Type B pancreatic cell (in vitro differentiated cells): ENCODE data around the gene SLC6A2. TPM values are rescaled to one million over a fixed set of nuclear protein-coding genes. Genes with fewer than 3 reads are reported as not detected.

Experiments used
- DNase-seq: peaks from one replicate; pipeline ENCODE4 v3.0.0; 2021; ENCODE audit warnings: mixed read lengths; ENCODE audit not compliant: unreplicated experiment; ENCODE audit errors: extremely low spot score
- H3K27ac Mint-ChIP-seq: 2 replicates; pipeline ENCODE4 v1.8.0; 2021; ENCODE audit warnings: mild to moderate bottlenecking, mixed read lengths
- H3K27me3 Mint-ChIP-seq: 2 replicates; pipeline ENCODE4 v1.8.0; 2021; ENCODE audit warnings: mixed read lengths
- H3K36me3 Mint-ChIP-seq: 2 replicates; pipeline ENCODE4 v1.8.0; 2021; ENCODE audit warnings: mixed read lengths
- H3K4me1 Mint-ChIP-seq: one replicate; pipeline ENCODE4 v1.8.0; 2021; ENCODE audit warnings: mixed read lengths; ENCODE audit not compliant: unreplicated experiment
- H3K4me3 Mint-ChIP-seq: 2 replicates; pipeline ENCODE4 v1.8.0; 2021; ENCODE audit warnings: mild to moderate bottlenecking, mixed read lengths
- H3K9me3 Mint-ChIP-seq: 2 replicates; pipeline ENCODE4 v1.8.0; 2021; ENCODE audit warnings: mixed read lengths
- CTCF ChIP-seq: fragments of 200-600 bp; sonication (generic); conservative IDR thresholded peaks from 2 replicates; pipeline ENCODE4 v1.5.0; 2021; ENCODE audit warnings: antibody characterized with exemption, mild to moderate bottlenecking
- total RNA-seq: library from RNA; stranded (reverse); gene quantifications from 2 replicates; pipeline ENCODE4 v1.2.1, GENCODE V29; 2021; ENCODE audit warnings: low replicate concordance

The SLC6A2 gene
- total RNA-seq, 1 donor from 2014 or later, result 5.7 TPM

GRCh38 chr16:55685973-55686372 lies 30.2 kb downstream of the SLC6A2 start:
- H3K4me1 Mint-ChIP-seq, result no peaks in the 10 kb centered on the region
- H3K36me3 Mint-ChIP-seq, result no peaks in the 10 kb centered on the region
- no peak for TF ChIP-seq CTCF
- no peak overlapping the region for H3K4me3 Mint-ChIP-seq
- no peak overlapping the region for H3K27ac Mint-ChIP-seq
- H3K9me3 Mint-ChIP-seq, result no peaks in the 10 kb centered on the region
- no peak for DNase-seq
- H3K27me3 Mint-ChIP-seq, result peaks cover 13% of the 10 kb centered on the region

GRCh38 chr16:55686671-55687070 lies 30.9 kb downstream of the SLC6A2 start:
- H3K27ac Mint-ChIP-seq, result no peak overlapping the region
- H3K4me1 Mint-ChIP-seq, result no peaks in the 10 kb centered on the region
- no peaks in the 10 kb centered on the region for H3K9me3 Mint-ChIP-seq

GRCh38 chr16:55687802-55688201 lies 32.0 kb downstream of the SLC6A2 start:
- H3K36me3 Mint-ChIP-seq, result no peaks in the 10 kb centered on the region
- TF ChIP-seq CTCF, result no peak
- no peaks in the 10 kb centered on the region for H3K9me3 Mint-ChIP-seq
- H3K27me3 Mint-ChIP-seq, result peaks cover 9% of the 10 kb centered on the region
- H3K4me3 Mint-ChIP-seq, result no peak overlapping the region
- no peak overlapping the region for H3K27ac Mint-ChIP-seq
- no peak for DNase-seq
- H3K4me1 Mint-ChIP-seq, result no peaks in the 10 kb centered on the region

More at GRCh38 chr16:55686671-55687070, 30.9 kb downstream of the SLC6A2 start:
- no peak for DNase-seq
- Mint-ChIP-seq H3K4me3 (no peak overlapping the region), H3K36me3 (no peaks in the 10 kb centered on the region), H3K27me3 (peaks cover 13% of the 10 kb centered on the region)
- TF ChIP-seq CTCF, result no peak

- Mint-ChIP-seq H3K4me1 (no peaks in the 10 kb centered on the region), H3K27me3 (peaks cover 9% of the 10 kb centered on the region), H3K9me3 (no peaks in the 10 kb centered on the region), H3K4me3 (no peak overlapping the region), H3K36me3 (no peaks in the 10 kb centered on the region), H3K27ac (no peak overlapping the region)
- no peak for TF ChIP-seq CTCF
- no peak for DNase-seq
Observed at GRCh38 chr16:55690841-55691240, 35.1 kb downstream of the SLC6A2 start.

GRCh38 chr16:55691771-55692170 lies 36.0 kb downstream of the SLC6A2 start:
- no peak for DNase-seq
- no peak for TF ChIP-seq CTCF
- Mint-ChIP-seq H3K27me3 (peaks cover 9% of the 10 kb centered on the region), H3K4me1 (no peaks in the 10 kb centered on the region), H3K9me3 (no peaks in the 10 kb centered on the region), H3K36me3 (no peaks in the 10 kb centered on the region), H3K27ac (no peak overlapping the region), H3K4me3 (no peak overlapping the region)

GRCh38 chr16:55695595-55695994 lies 39.8 kb downstream of the SLC6A2 start:
- H3K4me3 Mint-ChIP-seq, result no peak overlapping the region
- H3K36me3 Mint-ChIP-seq, result no peaks in the 10 kb centered on the region
- no peak for TF ChIP-seq CTCF
- H3K27me3 Mint-ChIP-seq, result peaks cover 5% of the 10 kb centered on the region
- no peaks in the 10 kb centered on the region for H3K9me3 Mint-ChIP-seq
- H3K4me1 Mint-ChIP-seq, result no peaks in the 10 kb centered on the region
- no peak overlapping the region for H3K27ac Mint-ChIP-seq
- no peak for DNase-seq
